Neuronal stem cell (in vitro differentiated cells): ENCODE results near the gene COMP.
A peak's percentile ranks its signal among the peaks of the same experiment; 100 is the strongest.

ENCODE experiments used
- DNase-seq: peaks from one replicate; pipeline ENCODE4 v3.0.0-alpha.2; 2013; ENCODE audit warnings: low spot score
- H2AFZ ChIP-seq: one replicate; pipeline ENCODE4 v1.6.1; 2013; ENCODE audit warnings: mild to moderate bottlenecking, low read length, inconsistent platforms
- H2AK5ac ChIP-seq: 2 replicates; pipeline ENCODE4 v1.6.1; 2013; ENCODE audit warnings: low read depth, mild to moderate bottlenecking, inconsistent platforms, low read length, moderate library complexity, mixed read lengths
- H2BK120ac ChIP-seq: 2 replicates; pipeline ENCODE4 v1.6.1; 2013; ENCODE audit warnings: low read depth, mild to moderate bottlenecking, inconsistent platforms, low read length, moderate library complexity, mixed read lengths
- H2BK12ac ChIP-seq: one replicate; pipeline ENCODE4 v1.6.1; 2013; ENCODE audit warnings: low read length, inconsistent platforms
- H2BK15ac ChIP-seq: 2 replicates; pipeline ENCODE4 v1.6.1; 2013; ENCODE audit warnings: mild to moderate bottlenecking, low read length, inconsistent platforms, mixed read lengths
- H2BK5ac ChIP-seq: one replicate; pipeline ENCODE4 v1.6.1; 2013; ENCODE audit warnings: inconsistent platforms, mild to moderate bottlenecking, low read length, moderate library complexity
- H3K14ac ChIP-seq: one replicate; pipeline ENCODE4 v1.6.1; 2013; ENCODE audit warnings: low read length, inconsistent platforms
- H3K18ac ChIP-seq: 2 replicates; pipeline ENCODE4 v1.6.1; 2013; ENCODE audit warnings: low read length, inconsistent platforms
- H3K23ac ChIP-seq: 2 replicates; pipeline ENCODE4 v1.6.1; 2013; ENCODE audit warnings: low read depth, mild to moderate bottlenecking, mixed read lengths, low read length, inconsistent platforms; ENCODE audit not compliant: poor library complexity
- H3K27ac ChIP-seq: replicated peaks from 3 replicates; pipeline ENCODE4 v1.5.1; 2013; ENCODE audit warnings: low read length, inconsistent platforms
- H3K27me3 ChIP-seq, 3 experiments: 2 replicates each; pipeline ENCODE4 v1.6.1; 2013; ENCODE audit warnings: low read length in 3 of 3, mild to moderate bottlenecking in 2 of 3, inconsistent platforms in 1 of 3, low read depth in 1 of 3, mixed read lengths in 1 of 3, moderate library complexity in 1 of 3; ENCODE audit not compliant: control insufficient read depth in 3 of 3, insufficient read depth in 3 of 3
- H3K36me3 ChIP-seq, 2 donors: replicated peaks in 1 of 2; 2 replicates each; pipeline ENCODE4 v1.6.1; 2013; ENCODE audit warnings: low read length in 2 of 2; ENCODE audit not compliant: control insufficient read depth in 2 of 2, insufficient read depth in 2 of 2
- H3K4ac ChIP-seq: 2 replicates; pipeline ENCODE4 v1.6.1; 2013; ENCODE audit warnings: inconsistent platforms, mild to moderate bottlenecking, low read length, moderate library complexity
- H3K4me1 ChIP-seq, 2 donors: 1 replicate in 1 of 2; 2 replicates in 1 of 2; pipeline ENCODE4 v1.6.1; 2013; ENCODE audit warnings: low read length in 2 of 2, low read depth in 1 of 2; ENCODE audit not compliant: control insufficient read depth in 2 of 2, insufficient read depth in 1 of 2
- H3K4me2 ChIP-seq: one replicate; pipeline ENCODE4 v1.6.1; 2013; ENCODE audit warnings: mild to moderate bottlenecking, low read length, inconsistent platforms; ENCODE audit not compliant: insufficient read depth, poor library complexity, severe bottlenecking
- H3K4me3 ChIP-seq, 2 donors: 2 replicates each; pipeline ENCODE4 v1.5.1; 2013; ENCODE audit warnings: low read length in 2 of 2, mild to moderate bottlenecking in 2 of 2, inconsistent platforms in 1 of 2, moderate library complexity in 1 of 2
- H3K79me1 ChIP-seq: one replicate; pipeline ENCODE4 v1.6.1; 2013; ENCODE audit warnings: low read depth, mild to moderate bottlenecking, inconsistent platforms, low read length, moderate library complexity
- H3K9ac ChIP-seq: one replicate; pipeline ENCODE4 v1.6.1; 2013; ENCODE audit warnings: mild to moderate bottlenecking, low read depth, low read length, inconsistent platforms; ENCODE audit not compliant: poor library complexity
- H3K9me3 ChIP-seq, 2 donors: replicated peaks in 1 of 2; 2 replicates each; pipeline versions ENCODE3 to v1.6.1; 2013; ENCODE audit warnings: low read length in 2 of 2, mild to moderate bottlenecking in 2 of 2, inconsistent platforms in 1 of 2, low read depth in 1 of 2, mixed read lengths in 1 of 2, moderate library complexity in 1 of 2; ENCODE audit not compliant: control insufficient read depth in 2 of 2, insufficient read depth in 1 of 2
- H4K8ac ChIP-seq: one replicate; pipeline ENCODE4 v1.6.1; 2013; ENCODE audit warnings: low read depth, mild to moderate bottlenecking, inconsistent platforms, low read length, moderate library complexity
- H4K91ac ChIP-seq: one replicate; pipeline ENCODE4 v1.6.1; 2013; ENCODE audit warnings: low read length, low read depth, mild to moderate bottlenecking, inconsistent platforms; ENCODE audit not compliant: poor library complexity
- WGBS, 2 donors: extraction: QIAGEN DNeasy Blood & Tissue Kit; methylation state at CpG; one replicate each; pipeline ENCODE4 v1.1.7; 2013; ENCODE audit warnings: missing lambda C conversion rate in 2 of 2, mixed read lengths in 1 of 2; ENCODE audit not compliant: insufficient read length in 2 of 2, insufficient replicate concordance in 1 of 2; ENCODE audit errors: extremely low coverage in 2 of 2; 5-methylcytosine and 5-hydroxymethylcytosine counted together

Gene COMP

DNA sequence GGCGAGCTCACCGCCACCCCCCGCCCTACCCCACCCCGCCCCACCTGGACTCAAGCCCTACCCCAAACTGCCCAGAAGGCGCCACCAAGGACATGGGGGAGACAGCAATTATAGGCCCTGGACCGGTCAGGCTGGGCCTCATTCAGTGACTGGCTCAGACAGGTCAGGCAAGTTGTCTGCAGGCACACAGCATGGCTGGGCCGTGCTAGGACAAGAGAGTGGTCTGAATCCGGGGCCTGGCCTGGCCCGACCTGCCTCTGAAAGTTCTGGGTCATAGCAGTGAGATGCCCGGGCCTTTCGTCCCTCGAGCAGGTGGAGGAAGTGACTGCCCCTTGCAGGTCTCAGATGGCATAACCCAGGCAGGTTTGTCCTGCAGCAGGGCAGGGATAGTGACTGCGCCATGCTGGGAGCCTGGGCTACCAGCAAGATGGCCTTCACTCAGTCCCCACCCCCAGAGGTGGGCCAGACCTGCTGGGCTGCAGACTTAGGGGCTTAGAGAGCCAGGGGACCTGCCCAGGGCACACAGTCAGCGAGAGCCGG is 21.0 kb downstream of the COMP start:
- Histone ChIP-seq H3K36me3 (peaks cover 0 to 6% of the 10 kb centered on the region in 2 donors), H3K27me3 (peaks cover 0 to 7% (median 0%) of the 10 kb centered on the region in 3 experiments), H4K91ac (no peak overlapping the region), H3K4me3 (peak overlapping the region in 1 of 2 donors; percentile 72), H3K79me1 (peaks cover 4% of the 10 kb centered on the region), H3K23ac (peak overlapping the region; percentile 73), H3K4me2 (no peak overlapping the region), H2BK120ac (no peak overlapping the region), H2BK15ac (no peak overlapping the region), H2BK12ac (no peak overlapping the region), H3K4me1 (peaks cover 0 to 7% of the 10 kb centered on the region in 2 donors), H4K8ac (no peak overlapping the region), H2AK5ac (peak overlapping the region; percentile 63), H2BK5ac (peak overlapping the region; percentile 24), H3K9me3 (peaks cover 0 to 4% of the 10 kb centered on the region in 2 donors), H3K18ac (peak overlapping the region; percentile 17), H2AFZ (no peak overlapping the region), H3K9ac (no peak overlapping the region), H3K4ac (no peak overlapping the region), H3K27ac (no peak overlapping the region), H3K14ac (no peak overlapping the region)
- WGBS, 2 donors = no CpG with 5 or more reads among the region's 15 CpGs
- DNase-seq = no peak

DNA sequence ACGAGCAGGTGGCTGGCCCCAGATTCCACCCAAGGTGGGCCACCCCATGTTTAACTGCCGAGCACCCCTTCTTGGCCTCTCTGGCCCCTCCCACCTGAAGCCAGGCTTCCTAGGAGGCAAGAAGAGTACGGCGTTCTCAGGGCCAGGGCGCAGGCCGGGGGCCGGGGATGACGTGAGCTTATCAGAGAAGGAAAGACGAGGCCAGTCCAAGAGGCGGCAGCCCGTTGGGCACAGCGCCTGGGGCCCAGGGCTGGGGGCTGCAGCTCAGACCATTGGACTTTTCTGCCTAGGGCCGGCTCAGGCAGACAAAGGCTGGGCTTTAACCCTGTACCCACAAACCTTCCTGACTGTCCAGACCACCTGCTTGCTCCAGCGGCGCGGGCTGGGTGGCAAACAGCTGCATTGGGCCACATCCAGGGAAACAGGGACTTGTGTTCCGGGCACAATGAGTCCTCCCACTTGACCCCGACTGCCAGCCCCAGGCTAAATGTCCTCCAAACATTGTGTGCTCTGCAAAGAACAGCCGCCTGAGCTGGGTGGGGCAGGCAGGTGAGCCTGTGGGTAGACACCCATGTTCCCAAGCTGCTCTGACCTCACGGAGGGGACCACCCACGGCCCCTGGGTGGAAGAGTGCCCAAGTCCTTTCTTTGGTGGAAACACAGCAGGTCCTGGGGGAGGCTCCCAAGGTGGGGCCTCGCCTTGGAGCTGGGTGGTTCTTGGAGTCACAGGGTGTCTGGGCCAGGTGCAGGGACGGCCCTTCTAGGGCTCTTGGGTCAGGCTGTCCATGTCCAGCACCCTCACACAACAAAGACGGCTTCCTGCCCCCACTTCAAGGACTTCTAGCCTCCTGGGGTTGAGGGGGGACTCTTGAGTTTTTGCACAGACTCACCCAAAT is 21.9 kb downstream of the COMP start:
- Histone ChIP-seq H4K8ac (no peak overlapping the region), H3K9ac (no peak overlapping the region), H2BK15ac (no peak overlapping the region), H3K4me1 (peaks cover 0 to 7% of the 10 kb centered on the region in 2 donors), H2BK5ac (peak overlapping the region; percentile 24), H2AFZ (no peak overlapping the region), H3K36me3 (peaks cover 0 to 6% of the 10 kb centered on the region in 2 donors), H3K14ac (no peak overlapping the region), H4K91ac (no peak overlapping the region), H3K27ac (no peak overlapping the region), H3K18ac (no peak overlapping the region), H3K23ac (no peak overlapping the region), H2BK12ac (no peak overlapping the region), H3K27me3 (peaks cover 0 to 7% (median 0%) of the 10 kb centered on the region in 3 experiments), H3K9me3 (peaks cover 0 to 4% of the 10 kb centered on the region in 2 donors), H2AK5ac (peak overlapping the region; percentile 26), H3K4me3 (peak overlapping the region in 1 of 2 donors; percentile 54), H3K4ac (no peak overlapping the region), H3K79me1 (peaks cover 4% of the 10 kb centered on the region), H2BK120ac (no peak overlapping the region), H3K4me2 (no peak overlapping the region)
- DNase-seq = no peak
- no CpG with 5 or more reads among the region's 24 CpGs for WGBS, 2 donors

GRCh38 chr19:18768046-18768771 is 22.9 kb downstream of the COMP start:
- Histone ChIP-seq H3K27ac (no peak overlapping the region), H2AFZ (no peak overlapping the region), H3K79me1 (peaks cover 4% of the 10 kb centered on the region), H3K27me3 (peaks cover 0 to 7% (median 0%) of the 10 kb centered on the region in 3 experiments), H3K23ac (peak overlapping the region; percentile 89), H3K4me1 (peaks cover 0 to 7% of the 10 kb centered on the region in 2 donors), H3K4me3 (peak overlapping the region in 1 of 2 donors; percentile 52), H4K8ac (no peak overlapping the region), H2AK5ac (no peak overlapping the region), H4K91ac (no peak overlapping the region), H2BK5ac (no peak overlapping the region), H3K9me3 (peaks cover 0 to 4% of the 10 kb centered on the region in 2 donors), H3K9ac (peak overlapping the region; percentile 60), H2BK12ac (no peak overlapping the region), H3K4ac (peak overlapping the region; percentile 37), H2BK120ac (no peak overlapping the region), H3K4me2 (no peak overlapping the region), H3K36me3 (peaks cover 0 to 6% of the 10 kb centered on the region in 2 donors), H3K14ac (peak overlapping the region; percentile 75), H3K18ac (peak overlapping the region; percentile 71), H2BK15ac (peak overlapping the region; percentile 75)
- no peak for DNase-seq
- WGBS, 2 donors = no CpG with 5 or more reads among the region's 30 CpGs
